KBM-7 (cell line): ENCODE results near the gene TPX2.

ENCODE experiments used
- DNase-seq: peaks from one replicate; pipeline ENCODE4 v3.0.0-alpha.2; 2015
- in situ Hi-C: fragments of 300-500 bp; cut with MboI; formaldehyde crosslinking; loops from 2 replicates; pipeline ENCODE4 v1.14.3; 2020; ENCODE audit warnings: low sequenced_read_pairs, low pct_unique_long_range_greater_than_20kb, mixed read lengths

TPX2 gene

DNA sequence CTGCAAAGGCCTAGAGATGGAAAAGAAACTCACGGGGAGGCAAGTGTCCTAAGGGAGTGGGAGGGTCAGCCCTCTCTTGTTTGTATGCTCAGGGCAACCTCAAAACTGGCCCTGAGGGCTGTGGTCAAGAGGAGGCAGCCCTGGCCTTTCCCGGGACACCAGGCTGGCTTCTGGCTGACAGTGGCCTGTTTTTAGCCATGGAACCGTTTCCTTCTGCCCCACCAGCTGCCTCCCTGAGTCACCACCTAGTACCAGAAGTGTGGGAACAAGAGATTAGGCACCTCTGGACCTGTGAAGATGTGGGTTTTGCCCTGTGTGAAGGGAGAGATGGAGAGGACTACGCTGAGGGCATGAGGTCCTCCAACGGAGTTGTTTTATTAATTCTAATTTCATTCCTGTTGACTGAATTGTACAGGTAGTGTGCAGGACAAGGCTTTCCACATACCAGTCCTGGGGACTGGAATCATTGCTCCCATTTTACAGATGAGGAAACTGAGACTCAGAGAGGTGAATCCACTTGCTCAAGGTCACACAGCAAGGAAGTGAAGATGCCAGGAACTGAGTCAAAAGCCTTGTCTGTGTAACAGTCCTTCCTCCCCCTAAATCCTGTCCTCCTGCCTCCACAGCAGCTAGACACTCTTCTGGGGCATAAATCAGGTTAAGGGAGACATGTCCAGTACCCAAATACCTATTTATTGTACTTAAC, 100.8 kb downstream of the TPX2 start:
- in situ Hi-C loops: no loop called here
- no peak for DNase-seq

DNA sequence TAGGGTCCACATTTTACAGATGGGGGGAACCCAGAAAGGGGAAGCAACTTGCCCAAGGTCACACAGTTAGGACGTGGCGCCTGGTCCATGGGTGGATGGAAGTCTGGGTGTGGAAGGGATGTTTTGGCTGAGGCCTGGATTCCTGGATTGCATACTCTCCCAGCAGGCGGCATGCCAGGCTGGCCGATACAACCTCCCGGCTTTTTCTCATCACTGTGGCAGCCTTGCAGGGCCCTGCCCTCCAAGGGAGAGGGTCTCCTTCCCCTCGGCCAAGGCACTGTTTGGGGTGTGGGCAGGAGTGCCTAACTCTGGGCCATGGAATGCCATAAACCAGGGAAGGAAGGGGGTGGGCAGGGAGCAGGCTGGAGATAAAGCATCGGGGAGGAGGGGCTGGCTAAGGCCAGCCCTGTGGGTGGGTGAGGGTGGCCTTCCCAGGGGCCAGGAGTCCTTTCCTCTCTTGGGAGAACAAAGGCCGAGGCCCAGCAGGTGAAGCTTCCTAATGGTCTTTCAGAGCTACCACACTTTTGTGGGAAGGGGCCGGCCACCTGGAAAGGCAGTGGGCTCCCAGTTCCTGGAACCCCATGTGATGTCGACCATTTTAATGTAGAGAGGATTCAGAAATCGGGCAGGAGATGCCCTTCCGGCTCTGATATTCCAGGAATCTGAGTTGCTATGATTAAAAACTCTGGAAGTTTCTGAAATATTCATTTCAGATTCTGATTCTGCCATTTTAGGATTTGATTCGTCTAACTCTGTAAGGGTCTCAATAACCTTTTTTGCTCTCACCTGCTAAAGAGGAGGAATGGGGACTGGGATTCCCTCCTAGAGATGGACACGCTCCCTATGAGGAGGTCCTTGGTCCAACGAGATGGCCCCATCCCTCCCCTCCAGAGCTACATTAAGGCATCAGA, 102.1 kb downstream of the TPX2 start:
- no peak for DNase-seq
- in situ Hi-C loops: no loop called here

DNA sequence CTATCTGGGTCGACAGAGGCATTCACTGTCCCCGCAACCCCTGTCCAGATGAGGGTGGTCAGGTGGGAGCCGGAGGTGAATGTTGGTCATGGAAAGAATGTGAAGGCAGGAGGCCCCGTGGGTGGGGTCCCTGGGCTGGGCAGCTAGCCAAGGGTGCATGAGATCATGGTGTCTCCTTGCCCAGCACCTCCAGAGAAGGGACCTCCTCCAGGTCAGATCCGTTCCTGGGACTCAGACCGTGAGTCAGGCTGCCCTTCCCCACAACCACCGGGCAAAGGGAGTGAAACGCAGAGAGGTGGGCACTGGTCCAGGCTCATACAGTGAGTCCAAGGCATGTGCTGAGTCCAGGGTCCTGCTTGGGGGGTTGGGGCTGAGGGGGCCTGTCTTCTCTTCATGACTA, 102.8 kb downstream of the TPX2 start:
- in situ Hi-C loops: no loop called here
- no peak for DNase-seq

DNA sequence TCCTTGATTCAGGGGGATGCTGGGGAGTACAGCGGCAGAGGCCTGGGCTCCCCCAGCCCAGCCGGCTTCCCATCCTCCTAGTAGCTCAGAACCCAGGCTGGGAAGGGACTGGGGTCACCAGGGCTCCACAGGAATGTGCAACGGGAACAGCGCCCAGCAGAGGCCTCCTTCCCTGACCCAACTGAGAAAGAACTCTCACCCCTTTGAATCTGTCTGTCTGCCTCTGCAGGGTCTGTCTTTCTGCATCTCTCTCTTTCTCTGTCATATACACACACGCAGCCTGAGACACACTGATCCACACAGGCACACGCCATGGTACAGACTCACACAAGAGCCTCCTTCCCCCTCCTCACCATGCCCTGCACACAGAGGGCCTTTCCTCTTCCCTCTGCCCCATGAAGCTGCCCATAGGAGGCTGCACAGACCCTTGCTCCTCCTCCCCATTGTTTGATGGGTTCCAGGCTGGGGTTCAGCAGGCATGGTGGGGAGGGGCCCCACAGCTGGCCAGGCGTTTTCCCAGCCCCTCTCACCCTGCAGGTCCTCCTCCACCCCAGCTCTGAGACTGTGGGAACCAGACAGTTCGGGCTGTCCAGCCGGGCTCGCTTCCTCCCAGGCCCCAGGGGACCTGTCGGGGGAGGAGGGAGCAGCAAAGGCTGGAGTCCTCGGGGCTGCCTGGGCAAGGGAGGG, 103.5 kb downstream of the TPX2 start:
- in situ Hi-C loops: no loop called here
- DNase-seq: no peak

DNA sequence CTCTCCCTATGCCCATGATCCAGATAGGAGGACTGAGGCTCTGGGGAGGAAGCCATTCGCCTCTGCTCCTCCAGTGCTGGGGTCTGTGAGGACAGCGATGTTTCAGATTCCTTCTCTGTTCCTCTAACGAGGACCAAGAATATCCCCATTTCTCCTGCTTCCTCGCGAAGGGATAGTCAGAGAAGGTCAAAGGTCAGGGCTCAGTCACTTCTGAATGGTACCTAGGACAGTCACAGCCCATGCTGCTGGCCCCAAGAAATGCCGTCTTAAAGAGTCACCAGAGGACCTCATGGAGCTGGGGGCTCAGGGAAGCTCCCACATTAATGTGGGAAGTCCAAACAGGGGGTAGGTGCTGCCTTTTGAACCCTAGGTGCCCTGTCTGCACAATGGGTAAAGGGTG, 104.2 kb downstream of the TPX2 start:
- DNase-seq: no peak
- in situ Hi-C loops: no loop called here

DNA sequence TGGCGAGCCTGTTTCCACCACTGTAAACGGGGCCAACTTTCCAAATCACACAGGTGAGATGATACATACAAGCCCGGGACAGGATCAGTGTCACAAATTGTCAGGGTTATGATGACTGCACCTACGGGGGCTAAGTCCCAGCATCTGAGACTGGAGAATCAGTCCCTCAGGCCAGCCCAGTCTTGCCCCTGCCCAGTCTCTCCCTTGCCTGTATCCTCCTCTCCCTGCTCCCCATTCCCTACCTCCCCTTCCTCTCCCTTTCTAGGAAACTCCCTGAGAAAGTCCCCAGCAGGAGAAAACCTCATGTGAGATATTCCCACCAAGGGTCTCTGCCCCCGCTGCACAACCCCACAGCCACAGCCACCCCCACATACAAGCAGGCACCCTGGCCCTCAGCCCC, 104.8 kb downstream of the TPX2 start:
- in situ Hi-C loops: no loop called here
- no peak for DNase-seq

DNA sequence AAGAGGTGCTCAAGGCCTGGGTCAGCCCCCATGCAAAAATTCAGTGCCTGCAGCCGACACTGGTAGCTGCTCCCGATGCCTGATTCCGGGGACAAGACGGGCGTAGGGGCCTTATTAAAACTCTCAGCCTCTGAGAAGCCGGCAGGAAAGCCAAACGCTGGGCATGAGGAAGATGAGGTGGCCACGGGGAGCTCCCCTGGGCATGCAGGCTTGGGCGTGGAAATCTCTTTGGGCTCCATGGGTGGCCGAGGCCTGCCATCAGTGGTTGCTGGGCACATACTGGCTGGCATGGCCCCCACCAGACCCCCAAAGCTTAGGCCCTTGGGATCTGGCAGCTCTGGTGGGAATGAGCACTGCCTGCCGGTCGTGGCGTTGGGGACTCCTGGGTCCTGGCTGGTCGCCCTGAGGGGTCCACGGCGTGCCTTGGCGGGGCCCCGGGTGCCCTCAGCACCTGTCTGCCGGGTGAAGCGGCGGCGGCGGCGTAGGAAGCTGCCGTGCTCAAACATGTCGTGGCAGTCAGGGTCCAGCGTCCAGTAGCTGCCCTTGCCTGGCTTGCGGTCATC, 105.7 kb downstream of the TPX2 start:
- no peak for DNase-seq
- in situ Hi-C loops: no loop called here

DNA sequence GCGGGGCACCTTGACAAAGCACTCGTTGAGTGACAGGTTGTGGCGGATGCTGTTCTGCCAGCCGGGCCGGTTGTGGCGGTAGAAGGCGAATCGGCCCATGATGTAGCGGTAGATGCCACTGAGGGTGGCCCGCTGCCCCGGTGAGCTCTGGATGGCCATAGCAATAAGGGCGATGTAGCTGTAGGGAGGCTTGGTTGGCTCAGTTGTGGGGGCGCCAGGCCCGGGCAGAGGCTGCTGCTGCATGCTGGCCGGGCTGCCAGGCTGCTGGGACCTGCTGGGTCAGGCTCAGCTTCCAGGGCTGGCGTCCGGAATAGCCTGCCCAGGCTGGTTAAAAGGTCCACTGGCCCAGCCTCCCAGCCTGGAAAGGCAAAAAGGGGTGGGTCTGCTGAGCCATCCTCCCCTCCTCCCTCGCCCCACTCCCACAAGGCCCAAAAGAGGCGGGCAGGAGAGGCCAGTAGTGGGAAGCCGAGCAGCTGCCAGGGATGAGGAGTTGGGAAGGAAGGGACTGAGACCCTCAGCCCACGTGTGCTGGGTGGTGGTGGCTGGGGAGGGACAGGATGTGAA, 106.3 kb downstream of the TPX2 start, which contains the start of gene FOXS1:
TSS of gene FOXS1 (minus strand) at position 305 of the 564 bp plus-strand sequence. CDS start at position 243, 62 bp downstream.
- in situ Hi-C loops: no loop called here
- DNase-seq: no peak

DNA sequence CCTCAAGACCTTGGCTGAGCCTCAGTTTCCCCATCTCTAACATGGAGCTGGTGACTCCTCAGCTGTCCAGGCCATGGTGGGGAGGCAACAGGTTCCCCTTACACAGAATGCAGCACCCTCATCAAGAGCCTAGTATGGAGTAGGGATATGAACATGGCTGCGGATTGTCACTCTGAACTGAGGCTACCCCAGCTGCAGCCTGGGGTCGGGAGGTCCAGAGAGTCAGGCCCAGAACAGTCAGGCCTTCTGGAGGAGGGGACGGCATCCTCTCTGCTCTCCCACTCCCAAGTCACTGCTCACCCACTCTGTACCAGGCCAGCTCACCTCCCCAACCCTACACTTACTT, 107.7 kb downstream of the TPX2 start:
- in situ Hi-C loops: no loop called here
- DNase-seq: no peak

DNA sequence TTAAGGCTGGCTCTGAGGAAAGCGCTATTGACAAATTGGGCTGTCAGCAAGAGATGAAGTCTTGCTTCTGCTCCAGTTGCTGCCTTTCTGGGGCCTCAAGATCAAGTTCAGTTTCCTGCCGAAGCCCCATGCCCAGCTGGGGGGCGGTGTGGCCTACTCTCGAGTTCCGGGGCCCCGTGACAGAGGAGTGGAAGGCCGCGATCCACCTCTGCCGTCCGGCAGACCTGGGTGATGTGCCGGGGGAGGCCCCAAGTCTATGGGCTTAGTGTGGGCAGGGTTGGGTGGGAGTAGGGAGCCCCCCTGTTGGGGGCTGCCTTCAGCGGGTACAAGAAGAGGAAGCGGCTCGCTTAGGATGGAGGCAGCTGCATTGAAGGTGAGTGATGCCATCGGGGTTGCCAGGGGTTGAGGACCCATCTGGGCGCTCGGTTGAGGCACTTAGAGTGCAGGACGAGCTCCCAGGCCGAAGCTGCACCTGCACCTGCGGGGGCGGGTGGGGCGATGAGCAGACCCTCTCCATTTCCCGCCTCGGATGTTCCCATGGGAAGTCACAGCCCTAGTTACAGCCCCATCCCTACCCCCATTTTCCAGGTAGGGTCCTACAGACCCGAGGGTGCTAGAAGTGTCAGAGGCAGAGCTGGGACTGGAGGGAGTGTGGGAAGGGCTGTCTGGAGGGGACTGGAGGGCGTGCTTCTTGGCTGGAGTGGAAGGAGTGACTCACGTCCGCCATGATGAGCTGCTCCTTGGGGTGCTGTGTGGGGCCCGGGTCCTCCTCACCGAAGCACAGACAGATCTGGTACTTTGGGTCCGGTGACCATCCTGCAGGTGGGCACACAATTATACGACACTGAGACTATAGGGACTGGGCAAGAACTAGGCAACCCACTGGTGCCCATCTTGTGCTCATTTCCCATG, 109.3 kb downstream of the TPX2 start:
- in situ Hi-C loops: no loop called here
- DNase-seq: no peak

DNA sequence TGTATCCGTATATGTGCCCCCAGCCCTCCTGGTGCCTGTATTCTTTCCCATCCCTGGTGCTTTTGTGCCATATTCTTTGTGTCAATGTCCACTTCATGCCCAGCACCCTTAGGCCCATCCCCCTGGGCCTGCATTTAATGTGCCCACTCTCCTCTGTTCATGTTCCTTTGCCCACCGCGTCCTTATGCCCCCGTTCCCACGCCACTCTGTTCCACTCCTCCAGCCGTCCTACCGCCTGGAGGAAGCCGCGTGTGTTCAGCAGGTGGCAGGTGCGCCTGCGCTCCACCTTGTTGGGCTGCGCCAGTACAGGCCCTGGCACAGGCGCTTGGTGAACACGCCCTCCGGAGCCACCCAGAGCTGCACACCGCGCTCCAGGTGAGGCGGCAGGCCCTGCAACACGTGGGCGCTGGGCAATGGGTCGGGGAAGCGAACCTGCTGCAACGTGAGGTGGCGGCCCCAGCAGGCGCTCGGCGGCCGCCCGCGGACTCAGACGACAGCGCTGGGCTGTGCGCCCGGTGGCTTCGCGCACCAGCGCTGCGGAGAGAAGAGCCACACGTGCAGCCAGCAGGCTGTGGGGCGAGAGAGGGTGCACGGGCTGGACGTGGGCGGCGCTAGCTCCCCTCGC, 110.3 kb downstream of the TPX2 start:
- in situ Hi-C loops: no loop called here
- no peak for DNase-seq
